Mammary epithelial cell (primary cell): ENCODE data around the gene TCOF1.

ENCODE experiments used
- CTCF ChIP-seq, 2 donors: IDR thresholded peaks in 1 of 2; conservative IDR thresholded peaks in 1 of 2; 2 replicates each; pipeline ENCODE4 v1.5.1; 2011 to 2012; ENCODE audit warnings: inconsistent platforms in 2 of 2, low read length in 2 of 2, mild to moderate bottlenecking in 2 of 2, control low read depth in 1 of 2, low read depth in 1 of 2; ENCODE audit not compliant: insufficient read depth in 1 of 2; ENCODE audit errors: extremely low read depth in 1 of 2
- EZH2 ChIP-seq: IDR thresholded peaks from 2 replicates; pipeline ENCODE4 v1.6.1; 2012; ENCODE audit warnings: low read length, inconsistent platforms, borderline replicate concordance

- no peak for TF ChIP-seq CTCF (conservative IDR thresholded peaks at IDR 0.05 in 1 of 2, IDR thresholded peaks at IDR 0.05 in 1 of 2; ENCODE audit: extremely low read depth in 1 of 2, insufficient read depth in 1 of 2, low read depth in 1 of 2, low read length in 2 of 2)
- TF ChIP-seq EZH2, result no peak
Observed at GRCh38 chr5:150413176-150413901, 55.8 kb downstream of the TCOF1 start.
